Body of pancreas (tissue), 4 donors: ENCODE data around the gene AKAP12. TPM values are rescaled to one million over a fixed set of nuclear protein-coding genes. Genes with fewer than 3 reads are reported as not detected.
"Not testable (repeated sequence)": the region's sequence is repeated elsewhere in the genome, so short reads cannot be mapped to it uniquely, and the experiment has no call there.

ENCODE experiments used
- ATAC-seq: fragments of 150-250 bp; one replicate; pipeline ENCODE4 v1.9.1; 2016
- DNase-seq, 4 donors: peaks; one replicate each; pipeline ENCODE4 v3.0.0-alpha.2; 2019
- H3K27ac ChIP-seq, 4 donors: fragments of 200-600 bp; sonication (generic); 1 replicate in 3 of 4; 2 replicates in 1 of 4; pipeline versions ENCODE4 v1.5.1 to v1.6.1; 2016 to 2019; ENCODE audit warnings: mild to moderate bottlenecking in 1 of 4, mixed read lengths in 1 of 4, moderate library complexity in 1 of 4
- H3K27me3 ChIP-seq, 2 donors: fragments of 200-600 bp; sonication (generic); one replicate each; pipeline ENCODE4 v1.6.0; 2016; ENCODE audit warnings: mild to moderate bottlenecking in 1 of 2
- H3K36me3 ChIP-seq, 2 donors: fragments of 200-600 bp; sonication (generic); replicated peaks in 1 of 2; 2 replicates each; pipeline ENCODE4 v1.5.1; 2016; ENCODE audit warnings: low read depth in 2 of 2; ENCODE audit not compliant: insufficient read depth in 1 of 2
- H3K4me1 ChIP-seq: fragments of 200-600 bp; sonication (generic); one replicate; pipeline ENCODE4 v1.6.0; 2016
- H3K4me3 ChIP-seq, 2 donors: fragments of 200-600 bp; sonication (generic); 1 replicate in 1 of 2; 2 replicates in 1 of 2; pipeline ENCODE4 v1.5.1; 2016 to 2019
- H3K9me3 ChIP-seq, 3 donors: fragments of 200-600 bp; sonication (generic); 1 replicate in 2 of 3; 2 replicates in 1 of 3; pipeline ENCODE4 v1.5.1; 2016
- POLR2A ChIP-seq, 3 donors: fragments of 450-650 bp; IDR thresholded peaks; one replicate each; pipeline ENCODE4 v1.6.1; 2016; ENCODE audit warnings: antibody characterized with exemption in 3 of 3, mild to moderate bottlenecking in 2 of 3
- WGBS, 2 donors: methylation state at CpG; one replicate each; pipeline ENCODE4 v1.1.5; 2017; 5-methylcytosine and 5-hydroxymethylcytosine counted together
- intact Hi-C: fragments of 100-400 bp; cut with DNase I; formaldehyde crosslinking; loops from one replicate; pipeline ENCODE4 v1.15.1; 2023
- total RNA-seq, 2 donors: library from RNA; depleted of rRNA; stranded (reverse); fragments of >200 nt; gene quantifications; one replicate each; pipeline ENCODE4 v1.1.0, GENCODE V29; 2016
- TF ChIP-seq, protein P1 (sequence below), 7 experiments: fragments of 450-650 bp in 4 of 7; fragments of 200-600 bp in 3 of 7; sonication (generic) in 3 of 7; IDR thresholded peaks; one replicate each; pipeline ENCODE4 v1.5.1; 2016 to 2019; ENCODE audit warnings: antibody characterized with exemption in 7 of 7

AKAP12 gene
- total RNA-seq, 2 donors from 2014 or later = 25.2 to 49.1 TPM

DNA sequence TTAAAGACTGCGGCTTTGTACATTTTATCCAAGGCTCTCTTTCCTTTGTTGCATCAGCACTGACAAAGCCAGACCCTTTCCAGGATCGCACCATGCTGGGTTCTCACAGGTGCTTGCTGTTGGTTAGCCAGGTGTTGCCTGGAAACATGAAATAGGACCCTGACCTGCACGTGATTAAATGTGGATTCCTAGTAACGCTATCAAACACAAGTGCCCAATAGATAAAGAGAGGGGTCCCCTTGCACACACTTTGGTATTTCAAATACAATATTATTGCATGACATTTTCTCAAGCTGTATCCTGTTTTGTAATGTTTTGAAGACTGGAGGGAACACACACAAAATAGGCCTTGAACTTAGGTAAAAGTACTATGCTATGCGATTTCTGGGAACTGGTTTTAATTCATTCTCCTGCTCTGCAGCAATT, 73.3 kb downstream of the AKAP12 start:
- 15% methylated on average over 5 of the region's 5 CpGs for whole genome bisulfite sequencing, 2 donors
- DNase-seq = peak; percentile 24 to 62 (median 52)
- Histone ChIP-seq H3K36me3 (no peaks in the 10 kb centered on the region), H3K27me3 (no peaks in the 10 kb centered on the region), H3K27ac (no peak overlapping the region), H3K4me3 (no peak overlapping the region), H3K9me3 (no peaks in the 10 kb centered on the region), H3K4me1 (peaks cover 13% of the 10 kb centered on the region)
- ATAC-seq = peak; percentile 81
- intact Hi-C loops = no loop called here
- TF ChIP-seq, protein P1, sequence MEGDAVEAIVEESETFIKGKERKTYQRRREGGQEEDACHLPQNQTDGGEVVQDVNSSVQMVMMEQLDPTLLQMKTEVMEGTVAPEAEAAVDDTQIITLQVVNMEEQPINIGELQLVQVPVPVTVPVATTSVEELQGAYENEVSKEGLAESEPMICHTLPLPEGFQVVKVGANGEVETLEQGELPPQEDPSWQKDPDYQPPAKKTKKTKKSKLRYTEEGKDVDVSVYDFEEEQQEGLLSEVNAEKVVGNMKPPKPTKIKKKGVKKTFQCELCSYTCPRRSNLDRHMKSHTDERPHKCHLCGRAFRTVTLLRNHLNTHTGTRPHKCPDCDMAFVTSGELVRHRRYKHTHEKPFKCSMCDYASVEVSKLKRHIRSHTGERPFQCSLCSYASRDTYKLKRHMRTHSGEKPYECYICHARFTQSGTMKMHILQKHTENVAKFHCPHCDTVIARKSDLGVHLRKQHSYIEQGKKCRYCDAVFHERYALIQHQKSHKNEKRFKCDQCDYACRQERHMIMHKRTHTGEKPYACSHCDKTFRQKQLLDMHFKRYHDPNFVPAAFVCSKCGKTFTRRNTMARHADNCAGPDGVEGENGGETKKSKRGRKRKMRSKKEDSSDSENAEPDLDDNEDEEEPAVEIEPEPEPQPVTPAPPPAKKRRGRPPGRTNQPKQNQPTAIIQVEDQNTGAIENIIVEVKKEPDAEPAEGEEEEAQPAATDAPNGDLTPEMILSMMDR (IDR thresholded peaks at IDR 0.05) = no peak
- TF ChIP-seq POLR2A (IDR thresholded peaks at IDR 0.05) = no peak

DNA sequence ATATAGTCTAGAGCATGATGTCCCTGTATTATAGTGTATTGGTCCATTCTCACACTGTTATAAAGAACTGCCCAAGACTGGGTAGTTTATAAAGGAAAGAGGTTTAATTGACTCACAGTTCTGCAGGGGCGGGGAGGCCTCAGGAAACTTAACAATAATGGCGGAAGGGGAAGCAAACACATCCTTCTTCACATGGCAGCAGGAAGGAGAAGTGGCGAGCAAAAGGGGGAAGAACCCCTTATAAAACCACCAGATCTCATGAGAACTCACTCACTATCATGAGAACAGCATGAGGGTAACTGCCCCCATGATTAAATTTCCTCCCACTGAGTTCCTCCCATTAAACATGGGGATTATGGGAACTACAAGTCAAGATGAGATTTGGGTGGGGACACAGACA, 75.9 kb downstream of the AKAP12 start:
- H3K27ac ChIP-seq, H3K36me3 ChIP-seq, H3K9me3 ChIP-seq, H3K4me1 ChIP-seq, H3K4me3 ChIP-seq, intact Hi-C loops, DNase-seq, ATAC-seq, H3K27me3 ChIP-seq: not testable (repeated sequence)
- WGBS, 2 donors = 88 to 89% methylated on average over 3 of the region's 3 CpGs

DNA sequence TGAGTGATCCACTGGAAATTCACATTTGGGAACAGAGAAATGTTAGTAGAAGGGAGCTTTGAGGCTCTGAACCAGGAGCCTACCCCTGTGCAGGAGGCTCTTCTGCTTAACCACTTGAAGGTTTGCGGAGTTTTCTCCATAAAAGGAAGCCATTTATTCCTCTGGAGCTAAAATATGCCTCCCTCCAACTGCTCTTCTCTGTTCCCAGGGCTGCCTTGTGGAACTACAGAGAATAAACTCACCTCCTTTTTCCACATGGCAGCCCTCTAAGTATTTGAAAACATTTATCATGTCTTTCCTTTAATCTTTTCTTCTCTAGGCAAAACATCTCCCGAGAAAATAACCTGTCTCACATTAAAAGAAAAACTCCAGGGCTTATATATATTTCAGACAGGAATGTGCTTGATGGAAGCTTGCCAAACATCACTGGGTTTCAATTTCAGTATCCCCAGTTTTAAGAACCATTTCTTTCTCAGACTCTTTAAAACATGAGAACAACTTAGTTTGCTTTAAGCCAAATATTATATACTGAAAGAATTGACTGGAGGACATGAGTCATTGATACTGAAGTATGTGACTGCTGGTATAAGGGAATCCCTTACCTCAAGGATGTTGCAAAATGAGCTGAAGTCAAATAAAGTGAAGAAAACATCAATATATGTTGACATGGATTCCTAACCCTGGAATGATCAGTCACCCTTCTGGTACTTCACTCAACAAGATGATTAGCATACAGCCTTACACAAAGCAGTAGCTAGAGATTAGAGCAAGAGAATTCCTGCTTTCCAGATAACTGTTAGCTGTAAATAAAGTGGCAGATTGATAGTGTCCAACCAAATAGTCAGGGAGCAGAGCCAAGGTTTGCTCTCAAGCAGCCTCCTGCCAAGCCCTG, 77.6 kb downstream of the AKAP12 start:
- ATAC-seq (no peak), DNase-seq (no peak)
- Histone ChIP-seq H3K4me1 (peaks cover 9% of the 10 kb centered on the region), H3K4me3 (no peak overlapping the region), H3K36me3 (no peaks in the 10 kb centered on the region), H3K27ac (no peak overlapping the region), H3K9me3 (no peaks in the 10 kb centered on the region), H3K27me3 (no peaks in the 10 kb centered on the region)
- intact Hi-C loops = no loop called here
- 70 to 71% methylated on average over 2 of the region's 2 CpGs for WGBS, 2 donors
- no peak for TF ChIP-seq POLR2A (IDR thresholded peaks at IDR 0.05)
- TF ChIP-seq, protein P1 (IDR thresholded peaks at IDR 0.05) = no peak

DNA sequence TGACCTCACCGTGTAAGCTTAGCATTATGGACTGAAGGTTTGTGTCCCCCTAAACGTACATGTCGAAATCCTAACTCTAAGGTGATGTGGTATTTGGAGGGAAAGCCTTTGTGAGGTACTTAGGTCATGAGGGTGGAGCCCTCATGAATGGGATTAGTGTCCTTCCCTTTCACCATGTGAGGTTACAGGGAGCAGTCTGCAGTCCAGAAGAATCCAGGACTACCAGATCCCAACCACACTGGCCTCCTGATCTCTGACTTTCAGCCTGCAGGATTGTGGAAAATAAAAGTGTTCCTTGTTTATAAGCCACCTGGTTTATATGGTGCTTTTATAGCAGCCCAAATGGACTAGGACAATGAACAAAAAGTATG, 78.2 kb downstream of the AKAP12 start:
- no peak for ATAC-seq
- TF ChIP-seq, protein P1 (IDR thresholded peaks at IDR 0.05) = no peak
- TF ChIP-seq POLR2A (IDR thresholded peaks at IDR 0.05) = no peak
- Histone ChIP-seq H3K9me3 (no peaks in the 10 kb centered on the region), H3K36me3 (no peaks in the 10 kb centered on the region), H3K27ac (no peak overlapping the region), H3K27me3 (no peaks in the 10 kb centered on the region), H3K4me3 (no peak overlapping the region), H3K4me1 (peaks cover 5% of the 10 kb centered on the region)
- WGBS, 2 donors = 25 to 32% methylated on average over 3 of the region's 3 CpGs
- no peak for DNase-seq
- intact Hi-C loops = no loop called here

DNA sequence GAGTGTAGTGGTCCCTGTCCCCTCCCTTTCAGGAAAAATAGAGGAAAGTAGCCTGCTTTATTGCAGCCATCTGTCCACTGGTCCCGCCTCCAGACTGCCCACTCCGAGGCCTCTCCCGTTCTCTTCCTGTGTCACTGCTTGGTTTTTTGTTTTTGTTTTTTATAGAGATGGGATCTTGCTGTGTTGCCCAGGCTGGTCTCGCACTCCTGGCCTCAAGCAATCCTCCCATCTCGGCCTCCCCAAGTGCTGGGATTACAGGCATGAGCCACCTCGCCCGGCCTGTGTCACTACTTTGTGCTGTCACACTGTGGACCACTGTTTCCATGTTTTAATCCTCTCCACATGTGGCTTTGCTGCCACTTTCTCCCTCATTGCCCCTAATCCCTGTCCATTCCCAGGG, 80.4 kb downstream of the AKAP12 start:
- 87 to 92% methylated on average over 7 of the region's 7 CpGs for WGBS, 2 donors
- no peaks in the 10 kb centered on the region for H3K36me3 ChIP-seq
- TF ChIP-seq POLR2A (IDR thresholded peaks at IDR 0.05) = no peak
- TF ChIP-seq, protein P1 (IDR thresholded peaks at IDR 0.05) = no peak
- no peak overlapping the region for H3K27ac ChIP-seq
- H3K9me3 ChIP-seq = no peaks in the 10 kb centered on the region
- H3K4me3 ChIP-seq = no peak overlapping the region
- no peaks in the 10 kb centered on the region for H3K27me3 ChIP-seq
- no peak for ATAC-seq
- H3K4me1 ChIP-seq = peaks cover 16% of the 10 kb centered on the region
- intact Hi-C loops = loop anchor here (5.0 kb wide), 1 partner anchor 308 kb away; no protein-coding TSS in a partner anchor
- DNase-seq = no peak
